ENCODE results near the gene C22orf23. TPM values are rescaled to one million over a fixed set of nuclear protein-coding genes. Genes with fewer than 3 reads are reported as not detected.
A peak's percentile ranks its signal among the peaks of the same experiment; 100 is the strongest.

Gene C22orf23
- total RNA-seq, 4 donors from 2014 or later: 0.31 to 0.40 TPM; not detected in 2

DNA sequence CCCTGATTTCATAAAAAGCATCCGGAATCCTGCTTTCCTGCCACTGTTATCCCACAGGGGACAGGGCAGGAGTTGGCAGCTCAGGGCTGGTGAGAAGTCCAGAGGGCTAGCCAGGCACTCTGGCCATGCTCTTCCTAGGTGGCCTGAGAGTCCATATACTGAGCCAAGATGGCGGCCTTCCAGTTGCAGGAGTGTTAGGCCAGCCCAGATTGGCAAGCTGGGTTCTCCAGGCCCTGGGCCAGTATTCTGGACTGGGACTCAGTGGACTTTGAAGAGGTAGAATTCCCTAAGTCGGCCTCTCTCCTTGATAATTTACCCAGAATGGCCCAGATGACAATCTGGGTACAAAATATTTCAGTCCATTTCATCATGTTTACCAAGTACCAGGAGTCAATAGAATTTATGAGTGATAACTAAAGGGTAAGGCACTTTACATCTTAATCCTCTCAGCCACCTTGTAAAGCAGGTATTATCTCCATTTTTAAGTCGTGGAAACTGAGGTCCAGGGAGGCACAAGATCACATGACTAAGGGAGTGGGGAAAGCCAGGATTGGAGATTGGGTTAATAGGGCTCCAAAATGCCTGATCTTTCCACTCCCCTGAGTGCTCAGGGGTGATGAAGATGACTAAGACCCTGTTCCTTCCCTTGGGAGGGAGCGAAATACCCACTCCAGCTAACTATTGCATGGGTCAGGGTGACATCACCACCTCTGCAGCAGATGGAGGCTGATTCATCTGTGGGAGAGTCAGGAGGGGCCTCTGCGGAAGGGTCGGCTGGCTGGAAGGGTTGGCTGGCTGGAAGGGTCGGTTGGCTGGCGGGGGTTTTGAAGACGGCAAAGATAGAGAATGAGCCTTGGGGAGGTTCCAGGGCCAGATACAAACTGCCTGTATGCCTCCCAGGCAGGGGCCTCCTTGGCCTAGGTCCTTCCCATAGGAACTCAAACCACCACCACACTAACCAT is 48.5 kb downstream of the C22orf23 start:
- 58 to 67% methylated on average over 1 to 3 of the region's 10 CpGs for WGBS, 2 donors (ENCODE audit: low coverage in 1 of 2)
- Histone ChIP-seq H3K4me3 (peak overlapping the region in 1 of 2 donors; percentile 94), H3K27ac (peak overlapping the region; percentile 76 to 94 (median 91)), H3K9me3 (no peaks in the 10 kb centered on the region), H3K36me3 (no peaks in the 10 kb centered on the region), H3K27me3 (no peaks in the 10 kb centered on the region), H3K4me1 (peaks cover 0 to 49% (median 6%) of the 10 kb centered on the region in 3 donors)
- peak; percentile 54 for ATAC-seq
- TF ChIP-seq POLR2AphosphoS5 (IDR thresholded peaks at IDR 0.05) (peak; percentile 78), EP300 (IDR thresholded peaks at IDR 0.05) (no peak)

DNA sequence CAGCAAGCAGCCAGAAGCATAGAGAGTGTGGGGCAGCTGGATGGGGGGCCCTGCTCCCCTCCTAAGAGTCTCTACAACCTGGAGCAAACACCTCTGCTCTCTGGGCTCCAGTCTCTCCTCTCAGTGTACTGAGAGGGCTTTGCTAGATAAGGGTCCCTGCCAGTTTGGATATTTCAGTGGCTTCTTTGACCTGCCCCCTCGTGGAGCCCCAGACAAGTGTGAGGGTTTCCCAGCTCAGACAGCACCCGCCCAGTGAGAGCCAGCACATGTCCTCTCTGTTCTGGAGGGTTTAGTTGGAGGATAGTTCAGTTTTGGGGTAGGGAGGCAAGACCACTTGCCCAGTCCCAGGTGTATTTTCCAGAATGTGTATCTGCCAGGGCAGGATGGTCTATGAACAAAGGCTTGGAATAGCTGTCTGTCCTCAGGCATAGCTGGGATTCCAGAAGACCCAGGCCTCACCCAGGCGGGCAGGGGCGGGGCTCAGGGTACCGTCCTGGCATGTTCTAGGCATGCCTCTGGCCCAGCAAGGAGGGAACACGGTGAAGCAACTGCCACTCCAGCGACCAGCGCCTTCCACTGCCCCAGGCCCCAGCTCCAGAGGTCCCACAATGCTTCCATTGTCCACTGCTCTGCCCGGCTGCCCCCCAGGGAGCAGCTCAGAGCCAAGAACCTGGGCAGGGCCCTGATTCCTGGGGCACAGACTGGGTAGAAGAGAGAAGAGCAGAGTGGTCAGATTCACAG is 54.8 kb downstream of the C22orf23 start:
- WGBS, 2 donors (ENCODE audit: low coverage in 1 of 2): 17% methylated on average over 1 of the region's 9 CpGs; no CpG with 5 or more reads in 1 of the 2 donors
- Histone ChIP-seq H3K27me3 (no peaks in the 10 kb centered on the region), H3K27ac (peak overlapping the region in 3 of 4 donors; percentile 31 to 56 (median 55)), H3K4me1 (peaks cover 0 to 50% (median 8%) of the 10 kb centered on the region in 3 donors), H3K9me3 (no peaks in the 10 kb centered on the region), H3K4me3 (no peak overlapping the region), H3K36me3 (no peaks in the 10 kb centered on the region)
- ATAC-seq: no peak
- TF ChIP-seq EP300 (IDR thresholded peaks at IDR 0.05) (no peak), POLR2A (IDR thresholded peaks at IDR 0.05) (no peak), CTCF (IDR thresholded peaks at IDR 0.05) (no peak), POLR2AphosphoS5 (IDR thresholded peaks at IDR 0.05) (no peak)

GRCh38 chr22:37897807-37898206 is 55.6 kb downstream of the C22orf23 start:
- ATAC-seq: no peak
- Histone ChIP-seq H3K36me3 (no peaks in the 10 kb centered on the region), H3K27me3 (no peaks in the 10 kb centered on the region), H3K27ac (peak overlapping the region in 3 of 4 donors; percentile 43 to 56 (median 55)), H3K9me3 (no peaks in the 10 kb centered on the region), H3K4me1 (peaks cover 0 to 58% (median 16%) of the 10 kb centered on the region in 3 donors), H3K4me3 (no peak overlapping the region)
- no CpG with 5 or more reads among the region's 2 CpGs for WGBS, 2 donors (ENCODE audit: low coverage in 1 of 2)
- TF ChIP-seq CTCF (IDR thresholded peaks at IDR 0.05) (no peak), EP300 (IDR thresholded peaks at IDR 0.05) (no peak), POLR2AphosphoS5 (IDR thresholded peaks at IDR 0.05) (no peak), POLR2A (IDR thresholded peaks at IDR 0.05) (no peak)

- Histone ChIP-seq H3K36me3 (no peaks in the 10 kb centered on the region), H3K9me3 (no peaks in the 10 kb centered on the region), H3K27me3 (no peaks in the 10 kb centered on the region), H3K27ac (peak overlapping the region in 3 of 4 donors; percentile 74 to 76 (median 75)), H3K4me1 (peaks cover 0 to 67% (median 21%) of the 10 kb centered on the region in 3 donors), H3K4me3 (no peak overlapping the region)
- WGBS, 2 donors (ENCODE audit: low coverage in 1 of 2): 44% methylated on average over 2 of the region's 3 CpGs; no CpG with 5 or more reads in 1 of the 2 donors
- ATAC-seq: no peak
- TF ChIP-seq EP300 (IDR thresholded peaks at IDR 0.05): no peak
- no peak for TF ChIP-seq CTCF (IDR thresholded peaks at IDR 0.05)
- TF ChIP-seq POLR2AphosphoS5 (IDR thresholded peaks at IDR 0.05): no peak
- TF ChIP-seq POLR2A (IDR thresholded peaks at IDR 0.05): no peak
These were observed 56.5 kb downstream of the C22orf23 start for GRCh38 chr22:37896939-37897338.

- Histone ChIP-seq H3K27ac (peak overlapping the region in 3 of 4 donors; percentile 74 to 76 (median 75)), H3K27me3 (no peaks in the 10 kb centered on the region), H3K36me3 (no peaks in the 10 kb centered on the region), H3K4me3 (no peak overlapping the region), H3K9me3 (no peaks in the 10 kb centered on the region), H3K4me1 (peaks cover 0 to 75% (median 21%) of the 10 kb centered on the region in 3 donors)
- ATAC-seq: no peak
- TF ChIP-seq POLR2A (IDR thresholded peaks at IDR 0.05) (no peak), POLR2AphosphoS5 (IDR thresholded peaks at IDR 0.05) (peak; percentile 4)
- WGBS, 2 donors (ENCODE audit: low coverage in 1 of 2): 44 to 51% methylated on average over 4 of the region's 5 CpGs
These were observed 57.2 kb downstream of the C22orf23 start for GRCh38 chr22:37896181-37896592.
